ENCODE measurements around the gene BTBD1. TPM values are rescaled to one million over a fixed set of nuclear protein-coding genes. Genes with fewer than 3 reads are reported as not detected.
"Not testable (repeated sequence)": the region's sequence is repeated elsewhere in the genome, so short reads cannot be mapped to it uniquely, and the experiment has no call there.

The BTBD1 gene
- total RNA-seq, 1 donor from 2014 or later = 150 TPM

DNA sequence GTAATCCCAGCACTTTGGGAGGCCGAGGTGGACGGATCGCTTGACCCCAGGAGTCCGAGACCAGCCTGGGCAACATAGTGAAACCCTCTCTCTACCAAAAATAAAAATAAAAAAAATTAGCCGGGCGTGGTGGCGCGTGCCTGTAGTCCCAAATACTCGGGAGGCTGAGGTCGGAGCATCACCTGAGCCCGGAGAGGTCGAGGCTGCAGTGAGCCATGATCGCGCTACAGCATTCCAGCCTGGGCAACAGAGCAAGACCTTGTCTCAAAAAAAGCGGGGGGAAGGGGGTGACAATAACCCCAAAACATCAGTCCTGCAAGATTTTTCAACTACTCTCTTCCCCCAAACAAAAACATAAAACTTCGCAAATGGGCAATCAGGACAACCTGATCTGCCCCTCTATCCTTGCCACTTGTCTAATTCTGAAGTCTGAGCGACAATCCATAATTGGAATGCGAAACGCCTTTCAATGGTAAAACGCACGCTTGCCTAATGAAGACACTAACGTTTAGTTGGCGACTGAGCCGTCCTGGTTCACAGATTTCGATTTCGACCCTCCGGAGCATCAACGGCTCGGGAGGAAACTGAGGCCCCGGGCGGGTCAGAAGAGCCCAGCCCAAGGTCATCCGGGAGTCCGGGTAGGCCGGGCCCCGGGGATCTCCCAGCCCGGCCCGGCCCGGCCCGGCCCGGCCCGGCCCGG is 868 bp downstream of the BTBD1 start:
- DNase-seq (ENCODE audit: missing footprints) (no peak), ATAC-seq (no peak)
- intact Hi-C loops (cut with DNase I) = loop anchor here (2.0 to 5.0 kb wide), 3 partner anchors 41 to 141 kb away; partner anchors contain the start of genes C15orf40, HDGFL3 and TM6SF1

- ATAC-seq = no peak
Measured at GRCh38 chr15:83065431-83065830, 1.6 kb downstream of the BTBD1 start.

GRCh38 chr15:83064859-83065258 is 2.2 kb downstream of the BTBD1 start:
- DNase-seq (ENCODE audit: missing footprints) = no peak
- no peak for ATAC-seq
- intact Hi-C loops (cut with DNase I) = loop anchor here (5.0 kb wide), 2 partner anchors 42 to 53 kb away; partner anchors contain the start of genes C15orf40 and TM6SF1

More at GRCh38 chr15:83065431-83065830, 1.6 kb downstream of the BTBD1 start:
- intact Hi-C loops (cut with DNase I) = loop anchor here (5.0 kb wide), 2 partner anchors 42 to 53 kb away; partner anchors contain the start of genes C15orf40 and TM6SF1
- no peak for DNase-seq (ENCODE audit: missing footprints)

GRCh38 chr15:83063551-83063950 is 3.5 kb downstream of the BTBD1 start:
- ATAC-seq (no peak), DNase-seq (ENCODE audit: missing footprints) (no peak)
- intact Hi-C loops (cut with DNase I) = no loop called here

DNA sequence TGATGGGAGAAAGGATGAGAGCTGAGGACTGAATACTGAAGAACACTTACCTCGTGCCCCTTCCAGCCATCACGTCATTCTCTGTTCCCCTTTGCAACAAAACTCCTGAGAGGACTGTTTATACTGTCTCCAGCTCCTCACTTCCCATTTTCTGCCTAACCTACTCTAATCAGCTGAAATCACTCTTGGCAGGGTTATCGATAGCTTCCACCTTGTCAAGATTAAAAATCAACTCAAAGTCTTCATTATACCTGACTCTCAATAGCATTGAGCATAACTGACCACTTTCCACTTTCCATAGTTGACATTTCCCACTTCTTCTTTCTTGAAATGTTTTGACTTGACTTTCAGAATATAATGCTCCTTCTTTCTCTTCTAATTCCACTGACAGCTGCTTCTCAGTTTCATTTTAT is 4.3 kb downstream of the BTBD1 start:
- intact Hi-C loops (cut with DNase I) = no loop called here
- ATAC-seq (no peak), DNase-seq (ENCODE audit: missing footprints) (no peak)

DNA sequence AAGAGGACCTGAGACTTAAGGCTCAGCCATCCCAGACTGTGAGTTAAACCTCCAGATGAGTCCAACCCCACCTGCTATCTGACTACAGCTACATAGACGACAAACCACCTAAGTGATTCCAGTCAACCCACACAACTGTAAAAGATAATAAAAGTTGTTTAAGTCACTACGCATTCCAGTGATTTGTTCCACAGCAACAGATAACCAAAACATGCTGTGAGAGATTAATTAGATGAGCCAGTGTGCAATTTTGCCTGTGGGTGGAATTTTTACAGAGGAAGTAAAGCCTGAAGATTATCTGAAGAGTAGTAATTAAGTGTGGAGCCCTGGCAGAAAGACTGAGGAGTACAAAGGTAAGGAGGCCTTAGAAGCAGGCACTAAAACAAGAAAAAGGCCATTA is 5.4 kb downstream of the BTBD1 start:
- ATAC-seq (no peak), DNase-seq (ENCODE audit: missing footprints) (no peak)
- intact Hi-C loops (cut with DNase I) = no loop called here

DNA sequence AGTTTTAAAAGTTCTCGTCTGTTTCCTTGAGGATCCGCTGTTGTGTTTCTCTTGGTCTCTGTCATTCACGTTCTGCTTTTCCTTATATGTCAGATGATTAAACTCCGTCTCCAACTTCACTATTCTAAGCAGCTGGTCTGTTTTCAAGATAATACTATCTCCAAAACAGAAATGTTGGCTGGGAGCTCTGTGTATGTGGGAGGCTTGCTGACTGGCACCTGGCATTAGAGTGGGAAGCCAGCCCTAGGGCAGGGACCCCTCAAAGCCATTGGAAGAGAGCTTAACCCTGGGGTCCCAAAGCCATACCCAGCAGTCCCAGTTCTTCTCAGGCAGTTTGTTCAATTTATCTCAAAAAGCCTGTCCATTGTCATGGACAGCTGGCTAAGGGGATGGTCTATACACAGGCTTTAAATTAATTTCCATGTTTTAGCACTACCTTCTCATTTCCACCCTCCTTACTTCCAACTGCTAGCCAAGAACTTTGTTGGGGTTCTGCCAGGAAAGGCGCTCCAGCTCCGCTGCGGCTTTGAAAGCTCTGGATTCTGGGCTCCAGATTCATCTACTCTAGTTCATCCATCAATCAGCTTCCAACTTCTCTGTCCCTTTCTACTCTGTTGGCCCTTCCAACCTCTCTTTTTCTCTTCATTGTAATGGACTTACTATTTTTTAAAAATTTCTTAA is 9.2 kb downstream of the BTBD1 start:
- DNase-seq (ENCODE audit: missing footprints) (no peak), ATAC-seq (peak; percentile 69)
- intact Hi-C loops (cut with DNase I) = no loop called here

DNA sequence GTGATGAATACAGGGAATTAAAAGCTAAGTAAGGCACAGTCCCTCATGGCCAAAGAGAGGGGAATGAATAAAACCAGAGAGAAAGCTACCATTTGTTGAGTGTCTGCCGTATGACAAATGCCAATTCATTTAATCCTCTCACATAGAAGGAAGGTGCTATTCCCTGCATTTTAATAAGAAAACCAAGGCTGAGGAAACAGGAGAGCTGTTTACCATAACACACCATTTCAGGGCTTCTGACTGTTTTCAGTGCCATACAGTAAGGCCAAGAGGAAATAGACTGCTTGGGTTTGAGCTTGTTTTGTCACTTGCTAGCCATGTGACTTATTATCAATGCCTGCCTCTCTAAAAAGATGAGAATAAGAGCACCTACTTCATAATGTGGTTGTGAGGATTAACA is 10.1 kb downstream of the BTBD1 start:
- ATAC-seq = no peak
- DNase-seq (ENCODE audit: missing footprints) = no peak
- intact Hi-C loops (cut with DNase I) = no loop called here

GRCh38 chr15:83053151-83053550 is 13.9 kb downstream of the BTBD1 start:
- ATAC-seq = no peak
- no peak for DNase-seq (ENCODE audit: missing footprints)
- intact Hi-C loops (cut with DNase I) = no loop called here

- intact Hi-C loops (cut with DNase I) = no loop called here
- DNase-seq (ENCODE audit: missing footprints) = no peak
- ATAC-seq = no peak
Measured at GRCh38 chr15:83046558-83047127, 20.4 kb downstream of the BTBD1 start.

- intact Hi-C loops (cut with DNase I) = no loop called here
- ATAC-seq = no peak
- DNase-seq (ENCODE audit: missing footprints) = no peak
Measured at GRCh38 chr15:83044156-83044555, 22.9 kb downstream of the BTBD1 start.

DNA sequence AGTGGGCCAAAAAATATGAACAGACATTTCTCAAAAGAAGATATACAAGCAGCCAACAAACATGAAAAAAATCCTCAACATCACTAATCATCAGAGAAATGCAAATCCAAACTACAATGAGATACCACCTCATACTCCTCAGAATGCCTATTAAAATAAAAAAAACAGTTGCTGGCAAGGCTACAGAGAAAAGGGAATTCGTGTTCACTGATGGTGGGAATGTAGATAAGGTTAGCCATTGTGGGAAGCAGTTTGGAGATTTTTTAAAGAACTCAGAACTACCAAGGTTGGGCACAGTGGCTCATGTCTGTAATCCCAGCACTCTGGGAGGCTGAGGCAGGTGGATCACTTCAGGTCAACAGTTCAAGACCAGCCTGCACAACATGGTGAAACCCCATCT is 27.8 kb downstream of the BTBD1 start:
- no peak for DNase-seq (ENCODE audit: missing footprints)
- intact Hi-C loops (cut with DNase I) = no loop called here
- no peak for ATAC-seq

GRCh38 chr15:83036253-83036652 is 30.8 kb downstream of the BTBD1 start:
- DNase-seq (ENCODE audit: missing footprints) = no peak
- no peak for ATAC-seq
- intact Hi-C loops (cut with DNase I) = no loop called here

GRCh38 chr15:83031234-83031633 is 35.8 kb downstream of the BTBD1 start:
- intact Hi-C loops (cut with DNase I); DNase-seq (ENCODE audit: missing footprints); ATAC-seq: not testable (repeated sequence)

DNA sequence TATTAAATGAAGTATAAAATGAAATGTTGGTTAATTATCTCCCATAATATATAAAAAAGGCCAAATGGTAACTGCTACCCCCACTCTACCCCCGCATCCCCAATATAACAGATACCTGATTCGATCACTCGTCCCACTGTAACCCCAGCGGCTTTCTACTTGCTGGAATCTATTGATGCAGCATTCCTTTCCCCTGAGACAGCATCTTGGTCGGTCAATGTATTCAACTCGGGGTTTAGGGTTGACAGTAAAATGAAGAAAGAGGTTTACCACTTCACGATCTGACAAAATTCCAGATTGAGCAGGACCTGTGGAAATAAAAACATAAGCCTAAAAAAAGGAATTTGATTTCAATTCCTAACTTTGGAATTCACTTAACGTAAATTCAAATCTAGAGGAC is 37.0 kb downstream of the BTBD1 start:
- ATAC-seq (no peak), DNase-seq (ENCODE audit: missing footprints) (no peak)
- intact Hi-C loops (cut with DNase I) = no loop called here

GRCh38 chr15:83018436-83018835 is 48.6 kb downstream of the BTBD1 start:
- no peak for DNase-seq (ENCODE audit: missing footprints)
- ATAC-seq = no peak
- intact Hi-C loops (cut with DNase I) = no loop called here

GRCh38 chr15:83016906-83017305 is 50.1 kb downstream of the BTBD1 start:
- intact Hi-C loops (cut with DNase I) = no loop called here
- no peak for ATAC-seq

DNA sequence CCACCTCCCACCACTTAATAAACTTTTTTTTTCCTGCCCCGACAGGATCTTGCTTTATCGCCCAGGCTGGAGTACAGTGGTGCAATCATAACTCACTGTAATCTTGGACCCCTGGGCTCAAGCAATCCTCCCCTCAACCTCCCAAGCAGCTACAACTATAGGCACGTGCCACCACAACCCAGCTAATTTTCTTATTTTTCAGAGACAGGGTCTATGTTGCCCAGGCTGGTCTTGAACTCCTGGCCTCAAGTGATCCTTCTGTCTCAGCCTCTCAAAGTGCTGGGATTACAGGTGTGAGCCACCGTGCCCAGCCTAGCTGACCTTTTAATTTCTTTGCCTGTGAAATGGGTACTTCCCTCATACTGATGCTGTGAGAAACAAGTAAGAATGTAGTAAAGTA is 51.7 kb downstream of the BTBD1 start:
- ATAC-seq = no peak
- no peak for DNase-seq (ENCODE audit: missing footprints)
- intact Hi-C loops (cut with DNase I) = no loop called here

More at GRCh38 chr15:83016906-83017305, 50.1 kb downstream of the BTBD1 start:
- no peak for DNase-seq (ENCODE audit: missing footprints)

GRCh38 chr15:83014205-83014653 is 52.8 kb downstream of the BTBD1 start:
- intact Hi-C loops (cut with DNase I) = loop anchor here (5.0 kb wide), 2 partner anchors 53 to 93 kb away; partner anchors contain the start of genes BTBD1 and TM6SF1
- ATAC-seq (no peak), DNase-seq (ENCODE audit: missing footprints) (no peak)

DNA sequence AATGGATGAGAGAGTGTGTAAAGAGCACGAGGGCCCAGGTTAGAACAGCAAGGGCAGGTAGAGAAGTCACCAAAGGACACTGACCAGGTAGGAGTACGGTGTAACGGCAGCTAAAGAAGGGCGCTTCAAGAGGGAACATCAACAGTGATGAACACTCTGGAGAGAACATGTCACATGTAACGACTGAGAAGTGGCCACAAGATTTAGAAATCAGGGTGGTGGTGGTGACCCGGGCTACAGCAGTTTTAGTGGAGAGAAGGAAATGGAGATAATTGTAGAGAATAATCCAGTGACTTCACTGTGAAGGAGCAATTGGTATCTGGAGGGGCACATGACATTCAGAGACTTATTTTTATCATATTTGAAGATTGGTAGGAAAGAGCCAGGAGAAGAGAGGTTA is 54.4 kb downstream of the BTBD1 start:
- DNase-seq (ENCODE audit: missing footprints) = no peak
- ATAC-seq = no peak
- intact Hi-C loops (cut with DNase I) = loop anchor here (5.0 kb wide), 2 partner anchors 55 to 95 kb away; partner anchors contain the start of genes BTBD1 and TM6SF1
